Body of pancreas (tissue), 4 donors: ENCODE data around the gene ADGRG2. TPM values are rescaled to one million over a fixed set of nuclear protein-coding genes. Genes with fewer than 3 reads are reported as not detected.

Experiments
- ATAC-seq: fragments of 150-250 bp; one replicate; pipeline ENCODE4 v1.9.1; 2016
- DNase-seq, 4 donors: peaks; one replicate each; pipeline ENCODE4 v3.0.0-alpha.2; 2019
- H3K27ac ChIP-seq, 4 donors: fragments of 200-600 bp; sonication (generic); 1 replicate in 3 of 4; 2 replicates in 1 of 4; pipeline versions ENCODE4 v1.5.1 to v1.6.1; 2016 to 2019; ENCODE audit warnings: mild to moderate bottlenecking in 1 of 4, mixed read lengths in 1 of 4, moderate library complexity in 1 of 4
- H3K27me3 ChIP-seq, 2 donors: fragments of 200-600 bp; sonication (generic); one replicate each; pipeline ENCODE4 v1.6.0; 2016; ENCODE audit warnings: mild to moderate bottlenecking in 1 of 2
- H3K36me3 ChIP-seq, 2 donors: fragments of 200-600 bp; sonication (generic); replicated peaks in 1 of 2; 2 replicates each; pipeline ENCODE4 v1.5.1; 2016; ENCODE audit warnings: low read depth in 2 of 2; ENCODE audit not compliant: insufficient read depth in 1 of 2
- H3K4me1 ChIP-seq: fragments of 200-600 bp; sonication (generic); one replicate; pipeline ENCODE4 v1.6.0; 2016
- H3K4me3 ChIP-seq, 2 donors: fragments of 200-600 bp; sonication (generic); 1 replicate in 1 of 2; 2 replicates in 1 of 2; pipeline ENCODE4 v1.5.1; 2016 to 2019
- H3K9me3 ChIP-seq, 3 donors: fragments of 200-600 bp; sonication (generic); 1 replicate in 2 of 3; 2 replicates in 1 of 3; pipeline ENCODE4 v1.5.1; 2016
- CTCF ChIP-seq, 7 experiments: fragments of 450-650 bp in 4 of 7; fragments of 200-600 bp in 3 of 7; sonication (generic) in 3 of 7; IDR thresholded peaks; one replicate each; pipeline ENCODE4 v1.5.1; 2016 to 2019; ENCODE audit warnings: antibody characterized with exemption in 7 of 7
- POLR2A ChIP-seq, 3 donors: fragments of 450-650 bp; IDR thresholded peaks; one replicate each; pipeline ENCODE4 v1.6.1; 2016; ENCODE audit warnings: antibody characterized with exemption in 3 of 3, mild to moderate bottlenecking in 2 of 3
- WGBS, 2 donors: methylation state at CpG; one replicate each; pipeline ENCODE4 v1.1.5; 2017; 5-methylcytosine and 5-hydroxymethylcytosine counted together
- intact Hi-C: fragments of 100-400 bp; cut with DNase I; formaldehyde crosslinking; loops from one replicate; pipeline ENCODE4 v1.15.1; 2023
- total RNA-seq, 2 donors: library from RNA; depleted of rRNA; stranded (reverse); fragments of >200 nt; gene quantifications; one replicate each; pipeline ENCODE4 v1.1.0, GENCODE V29; 2016

Gene ADGRG2
- total RNA-seq, 2 donors from 2014 or later = 0.66 to 1.0 TPM

GRCh38 chrX:19152762-19153161, 30.5 kb upstream of the ADGRG2 start:
- H3K27me3 ChIP-seq = no peaks in the 10 kb centered on the region
- no peak overlapping the region for H3K27ac ChIP-seq
- H3K4me3 ChIP-seq = no peak overlapping the region
- intact Hi-C loops = no loop called here
- ATAC-seq (no peak), DNase-seq (no peak)
- H3K9me3 ChIP-seq = no peaks in the 10 kb centered on the region
- no peak for TF ChIP-seq POLR2A (IDR thresholded peaks at IDR 0.05)
- no peak for TF ChIP-seq CTCF (IDR thresholded peaks at IDR 0.05)
- 58 to 76% methylated on average over 2 of the region's 2 CpGs for WGBS, 2 donors
- no peaks in the 10 kb centered on the region for H3K36me3 ChIP-seq
- H3K4me1 ChIP-seq = no peaks in the 10 kb centered on the region

GRCh38 chrX:19137067-19137466, 14.8 kb upstream of the ADGRG2 start:
- Histone ChIP-seq H3K36me3 (no peaks in the 10 kb centered on the region), H3K4me1 (no peaks in the 10 kb centered on the region), H3K27ac (no peak overlapping the region), H3K4me3 (no peak overlapping the region), H3K9me3 (no peaks in the 10 kb centered on the region), H3K27me3 (no peaks in the 10 kb centered on the region)
- no peak for TF ChIP-seq CTCF (IDR thresholded peaks at IDR 0.05)
- no peak for TF ChIP-seq POLR2A (IDR thresholded peaks at IDR 0.05)
- DNase-seq (no peak), ATAC-seq (no peak)
- 60 to 81% methylated on average over 2 of the region's 2 CpGs for WGBS, 2 donors
- intact Hi-C loops = no loop called here

- intact Hi-C loops = no loop called here
- no peak for TF ChIP-seq CTCF (IDR thresholded peaks at IDR 0.05)
- no peak for TF ChIP-seq POLR2A (IDR thresholded peaks at IDR 0.05)
- no peak for ATAC-seq
Measured at GRCh38 chrX:19133784-19134183, 11.5 kb upstream of the ADGRG2 start.

GRCh38 chrX:19133231-19133630, 11.0 kb upstream of the ADGRG2 start:
- Histone ChIP-seq H3K4me1 (no peaks in the 10 kb centered on the region), H3K9me3 (no peaks in the 10 kb centered on the region), H3K4me3 (no peak overlapping the region), H3K27me3 (no peaks in the 10 kb centered on the region), H3K27ac (no peak overlapping the region), H3K36me3 (no peaks in the 10 kb centered on the region)
- WGBS, 2 donors = 63 to 69% methylated on average over 2 of the region's 2 CpGs
- DNase-seq (no peak), ATAC-seq (no peak)
- intact Hi-C loops = no loop called here
- TF ChIP-seq CTCF (IDR thresholded peaks at IDR 0.05) (no peak), POLR2A (IDR thresholded peaks at IDR 0.05) (no peak)

More at GRCh38 chrX:19133784-19134183, 11.5 kb upstream of the ADGRG2 start:
- Histone ChIP-seq H3K27me3 (no peaks in the 10 kb centered on the region), H3K4me1 (no peaks in the 10 kb centered on the region), H3K27ac (no peak overlapping the region), H3K4me3 (no peak overlapping the region), H3K9me3 (no peaks in the 10 kb centered on the region), H3K36me3 (no peaks in the 10 kb centered on the region)
- WGBS, 2 donors = 75 to 76% methylated on average over 3 to 5 of the region's 5 CpGs
- no peak for DNase-seq

DNA sequence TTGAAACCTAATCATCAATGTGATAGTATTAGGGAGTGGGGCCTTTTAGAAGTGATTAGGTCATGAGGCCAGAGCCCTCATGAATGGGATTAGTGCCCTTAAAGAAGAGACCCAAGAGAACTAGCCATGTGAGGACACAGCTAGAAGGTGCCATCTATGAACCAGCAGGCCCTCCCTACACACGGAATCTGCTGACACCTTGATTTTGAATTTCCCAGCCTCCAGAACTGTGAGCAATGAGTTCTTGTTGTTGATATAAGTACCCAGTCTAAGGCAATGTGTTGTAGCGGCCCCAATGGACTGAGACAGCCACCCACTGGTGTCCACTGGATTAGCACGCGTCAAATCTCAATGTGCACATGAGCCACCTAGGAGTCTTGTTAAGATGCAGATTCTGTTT, 8.4 kb upstream of the ADGRG2 start:
- Histone ChIP-seq H3K4me3 (no peak overlapping the region), H3K27me3 (no peaks in the 10 kb centered on the region), H3K9me3 (no peaks in the 10 kb centered on the region), H3K27ac (no peak overlapping the region), H3K4me1 (no peaks in the 10 kb centered on the region), H3K36me3 (no peaks in the 10 kb centered on the region)
- DNase-seq (no peak), ATAC-seq (no peak)
- intact Hi-C loops = no loop called here
- TF ChIP-seq CTCF (IDR thresholded peaks at IDR 0.05) (no peak), POLR2A (IDR thresholded peaks at IDR 0.05) (no peak)
- 86% methylated on average over 4 of the region's 4 CpGs; no CpG with 5 or more reads in 1 of the 2 donors for WGBS, 2 donors
